Esophagus muscularis mucosa (tissue), 4 donors: ENCODE results near the gene BLACAT1. TPM values are rescaled to one million over a fixed set of nuclear protein-coding genes. Genes with fewer than 3 reads are reported as not detected.

Experiments used
- DNase-seq: peaks from one replicate; pipeline ENCODE4 v3.0.0-alpha.2; 2017; ENCODE audit errors: extremely low spot score
- H3K27ac ChIP-seq, 4 donors: fragments of 200-600 bp; sonication (generic); replicated peaks in 1 of 4; 1 replicate in 3 of 4; 2 replicates in 1 of 4; pipeline ENCODE4 v1.5.1; 2016 to 2019; ENCODE audit warnings: mild to moderate bottlenecking in 1 of 4
- H3K27me3 ChIP-seq, 4 donors: fragments of 200-600 bp; sonication (generic); one replicate each; pipeline versions ENCODE4 v1.5.1 to v1.6.0; 2016 to 2019
- H3K36me3 ChIP-seq, 4 donors: fragments of 200-600 bp; sonication (generic); one replicate each; pipeline ENCODE4 v1.5.1; 2016 to 2019
- H3K4me1 ChIP-seq, 4 donors: fragments of 200-600 bp; sonication (generic); one replicate each; pipeline ENCODE4 v1.5.1; 2016 to 2019
- H3K4me3 ChIP-seq, 4 donors: fragments of 200-600 bp; sonication (generic); 1 replicate in 2 of 4; 2 replicates in 2 of 4; pipeline ENCODE4 v1.5.1; 2016 to 2019; ENCODE audit warnings: mild to moderate bottlenecking in 4 of 4, moderate library complexity in 1 of 4
- H3K9me3 ChIP-seq, 4 donors: fragments of 200-600 bp; sonication (generic); 1 replicate in 3 of 4; 2 replicates in 1 of 4; pipeline ENCODE4 v1.5.1; 2016 to 2019
- EP300 ChIP-seq: sonication (generic); formaldehyde crosslinking; IDR thresholded peaks from one replicate; pipeline ENCODE4 v1.6.1; 2017; ENCODE audit warnings: antibody characterized with exemption
- POLR2A ChIP-seq: fragments of 450-650 bp; IDR thresholded peaks from one replicate; pipeline ENCODE4 v1.6.1; 2017; ENCODE audit warnings: antibody characterized with exemption, moderate library complexity, mild to moderate bottlenecking, low read depth
- POLR2AphosphoS5 ChIP-seq, 2 donors: sonication (generic); formaldehyde crosslinking; IDR thresholded peaks; one replicate each; pipeline ENCODE4 v1.6.1; 2017; ENCODE audit warnings: antibody characterized with exemption in 2 of 2
- WGBS: methylation state at CpG from one replicate; pipeline ENCODE4 v1.1.5; 2018; 5-methylcytosine and 5-hydroxymethylcytosine counted together
- intact Hi-C: fragments of 100-400 bp; cut with DNase I; formaldehyde crosslinking; loops from one replicate; pipeline ENCODE4 v1.15.1; 2023
- total RNA-seq, 4 donors: library from RNA; depleted of rRNA; stranded (reverse); fragments of >200 nt; gene quantifications; one replicate each; pipeline versions ENCODE4 v1.1.0 to v1.2.1, GENCODE V29; 2016
- TF ChIP-seq, protein P1 (sequence below), 3 experiments: fragments of 200-600 bp in 2 of 3; fragments of 450-650 bp in 1 of 3; sonication (generic) in 2 of 3; IDR thresholded peaks; one replicate each; pipeline ENCODE4 v1.5.1; 2017 to 2019; ENCODE audit warnings: antibody characterized with exemption in 3 of 3, mild to moderate bottlenecking in 2 of 3, moderate library complexity in 1 of 3

The BLACAT1 gene
- total RNA-seq, 4 donors from 2014 or later: not detected

DNA sequence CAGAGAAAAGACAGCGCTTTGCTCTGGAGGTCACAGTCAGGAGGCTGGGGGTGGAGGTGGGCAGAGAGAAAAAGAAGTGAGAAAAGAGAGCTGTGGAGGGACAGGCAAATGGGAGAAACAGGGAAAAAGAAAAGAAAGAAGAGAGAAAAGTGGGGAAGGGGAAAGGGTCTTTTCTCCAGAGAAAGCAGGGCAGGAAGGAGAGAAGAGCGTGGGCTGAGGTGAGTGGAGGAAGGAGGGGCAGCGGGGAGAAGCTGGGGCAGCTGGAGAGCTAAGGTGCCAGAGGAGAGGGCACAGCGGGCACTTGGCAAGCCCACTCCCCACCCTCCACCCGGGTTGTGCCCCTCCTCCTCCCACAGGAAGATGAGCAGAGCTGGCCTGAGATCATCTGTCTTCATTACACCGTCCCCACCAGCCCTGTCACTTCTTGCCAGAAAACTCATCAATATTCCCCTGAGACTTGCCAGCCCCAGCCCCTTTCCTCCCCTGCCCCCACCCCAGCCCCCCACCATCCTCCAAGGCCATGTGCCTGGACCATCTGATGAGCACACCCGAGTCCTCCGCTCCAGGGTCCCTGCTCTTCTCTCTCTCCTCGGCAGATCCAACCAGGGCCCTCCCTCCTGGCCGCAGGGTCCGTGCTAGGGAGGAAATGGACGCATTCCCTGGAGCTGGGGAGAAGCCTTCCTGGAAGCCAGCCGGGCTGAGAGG is 17.0 kb upstream of the BLACAT1 start:
- peaks cover 0 to 62% (median 4%) of the 10 kb centered on the region in 4 donors for H3K27me3 ChIP-seq
- no peak overlapping the region for H3K27ac ChIP-seq
- DNase-seq: no peak
- intact Hi-C loops: no loop called here
- H3K36me3 ChIP-seq: no peaks in the 10 kb centered on the region
- no peak overlapping the region for H3K4me3 ChIP-seq
- peaks cover 0 to 15% (median 10%) of the 10 kb centered on the region in 4 donors for H3K9me3 ChIP-seq
- TF ChIP-seq POLR2AphosphoS5 (IDR thresholded peaks at IDR 0.05) (no peak), EP300 (no peak), POLR2A (no peak)
- TF ChIP-seq, protein P1, sequence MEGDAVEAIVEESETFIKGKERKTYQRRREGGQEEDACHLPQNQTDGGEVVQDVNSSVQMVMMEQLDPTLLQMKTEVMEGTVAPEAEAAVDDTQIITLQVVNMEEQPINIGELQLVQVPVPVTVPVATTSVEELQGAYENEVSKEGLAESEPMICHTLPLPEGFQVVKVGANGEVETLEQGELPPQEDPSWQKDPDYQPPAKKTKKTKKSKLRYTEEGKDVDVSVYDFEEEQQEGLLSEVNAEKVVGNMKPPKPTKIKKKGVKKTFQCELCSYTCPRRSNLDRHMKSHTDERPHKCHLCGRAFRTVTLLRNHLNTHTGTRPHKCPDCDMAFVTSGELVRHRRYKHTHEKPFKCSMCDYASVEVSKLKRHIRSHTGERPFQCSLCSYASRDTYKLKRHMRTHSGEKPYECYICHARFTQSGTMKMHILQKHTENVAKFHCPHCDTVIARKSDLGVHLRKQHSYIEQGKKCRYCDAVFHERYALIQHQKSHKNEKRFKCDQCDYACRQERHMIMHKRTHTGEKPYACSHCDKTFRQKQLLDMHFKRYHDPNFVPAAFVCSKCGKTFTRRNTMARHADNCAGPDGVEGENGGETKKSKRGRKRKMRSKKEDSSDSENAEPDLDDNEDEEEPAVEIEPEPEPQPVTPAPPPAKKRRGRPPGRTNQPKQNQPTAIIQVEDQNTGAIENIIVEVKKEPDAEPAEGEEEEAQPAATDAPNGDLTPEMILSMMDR (IDR thresholded peaks at IDR 0.05): no peak
- 24% methylated on average over 9 of the region's 13 CpGs for WGBS
- H3K4me1 ChIP-seq: peaks cover 0 to 5% (median 4%) of the 10 kb centered on the region in 4 donors

DNA sequence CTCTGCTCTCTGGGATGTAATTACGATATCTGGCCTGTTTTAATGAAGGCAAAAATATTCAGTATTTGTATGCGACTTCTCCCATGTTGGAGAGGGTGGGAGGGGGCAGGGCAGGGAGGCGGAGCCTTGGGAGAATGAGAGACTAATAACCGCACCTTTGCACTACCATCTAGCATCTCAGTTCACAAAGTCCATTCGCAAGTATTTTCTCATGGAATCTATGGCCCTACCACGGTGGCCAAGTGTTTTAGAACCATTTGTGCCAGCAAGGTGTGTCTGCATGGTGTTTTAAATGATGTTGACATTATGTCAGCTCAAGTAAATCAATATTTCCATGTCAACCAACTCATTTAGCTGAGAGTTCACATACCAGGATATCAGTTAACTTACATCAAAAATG is 14.3 kb upstream of the BLACAT1 start:
- H3K4me3 ChIP-seq: no peak overlapping the region
- WGBS: 92% methylated on average over 6 of the region's 6 CpGs
- DNase-seq: no peak
- H3K36me3 ChIP-seq: no peaks in the 10 kb centered on the region
- intact Hi-C loops: no loop called here
- H3K27me3 ChIP-seq: peaks cover 0 to 40% (median 4%) of the 10 kb centered on the region in 4 donors
- H3K27ac ChIP-seq: no peak overlapping the region
- H3K4me1 ChIP-seq: no peaks in the 10 kb centered on the region
- H3K9me3 ChIP-seq: peaks cover 0 to 7% (median 5%) of the 10 kb centered on the region in 4 donors
- no peak for TF ChIP-seq POLR2A
- TF ChIP-seq, protein P1 (IDR thresholded peaks at IDR 0.05): no peak
- TF ChIP-seq POLR2AphosphoS5 (IDR thresholded peaks at IDR 0.05): no peak
- no peak for TF ChIP-seq EP300

DNA sequence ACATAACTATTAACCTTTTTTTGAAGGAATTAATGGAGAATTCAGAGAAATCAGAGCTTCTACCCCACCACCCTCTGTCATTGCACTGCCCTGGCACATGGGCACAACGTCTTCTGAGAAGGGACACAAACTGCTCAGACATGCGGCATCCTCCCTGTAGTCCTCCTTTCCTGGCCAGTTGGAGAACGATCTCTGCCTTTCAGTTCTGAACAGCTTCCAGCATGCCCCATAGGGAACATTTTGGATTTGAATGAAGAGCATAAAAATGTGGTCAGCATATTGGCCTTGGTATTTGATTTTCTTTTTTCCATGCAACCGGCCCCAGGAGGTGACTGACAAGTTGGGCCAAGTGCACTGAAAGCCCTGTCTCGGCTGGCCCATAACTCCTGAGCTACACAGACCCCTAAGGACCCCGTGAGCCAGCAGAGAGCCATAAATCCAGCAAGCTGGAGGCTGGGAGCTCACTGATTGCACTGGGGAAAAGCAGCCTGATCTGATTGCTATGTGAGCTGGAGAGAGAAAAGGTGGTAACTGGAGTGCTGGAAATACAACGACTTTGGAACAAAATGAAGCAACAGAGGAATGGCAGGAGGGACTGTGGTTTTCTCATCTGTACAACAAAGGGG is 10.9 kb upstream of the BLACAT1 start:
- intact Hi-C loops: no loop called here
- TF ChIP-seq POLR2AphosphoS5 (IDR thresholded peaks at IDR 0.05) (no peak), POLR2A (no peak), EP300 (no peak)
- TF ChIP-seq, protein P1 (IDR thresholded peaks at IDR 0.05): no peak
- DNase-seq: no peak
- Histone ChIP-seq H3K4me1 (no peaks in the 10 kb centered on the region), H3K27ac (no peak overlapping the region), H3K36me3 (no peaks in the 10 kb centered on the region), H3K9me3 (no peaks in the 10 kb centered on the region), H3K27me3 (peaks cover 0 to 25% (median 0%) of the 10 kb centered on the region in 4 donors), H3K4me3 (no peak overlapping the region)
- WGBS: 56% methylated on average over 4 of the region's 7 CpGs

DNA sequence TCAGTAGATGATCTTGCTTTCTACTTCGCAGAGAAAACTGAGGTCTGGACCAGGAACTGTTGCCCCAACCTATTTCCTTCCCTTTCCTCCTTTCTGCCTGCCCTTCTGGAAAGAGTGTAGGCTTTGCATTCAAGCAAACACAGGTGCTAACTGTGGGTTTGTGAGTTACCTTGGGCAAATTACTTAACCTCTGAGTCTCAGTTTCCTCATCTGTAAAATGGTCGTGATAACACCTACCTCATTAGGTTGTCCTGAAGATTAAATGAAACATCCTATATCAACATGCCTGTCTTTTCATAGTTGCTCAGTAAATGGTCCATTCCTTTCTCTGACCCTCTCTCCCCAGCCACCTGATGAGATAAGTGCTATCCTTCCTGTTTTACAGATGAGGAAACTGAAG is 9.5 kb upstream of the BLACAT1 start:
- Histone ChIP-seq H3K36me3 (no peaks in the 10 kb centered on the region), H3K9me3 (no peaks in the 10 kb centered on the region), H3K4me1 (no peaks in the 10 kb centered on the region), H3K27ac (no peak overlapping the region), H3K4me3 (no peak overlapping the region), H3K27me3 (peaks cover 0 to 33% (median 0%) of the 10 kb centered on the region in 4 donors)
- intact Hi-C loops: no loop called here
- TF ChIP-seq, protein P1 (IDR thresholded peaks at IDR 0.05): no peak
- TF ChIP-seq POLR2AphosphoS5 (IDR thresholded peaks at IDR 0.05) (no peak), POLR2A (no peak), EP300 (no peak)
- DNase-seq: no peak
- 71% methylated on average over 2 of the region's 2 CpGs for WGBS
